SK-N-SH (cell line): ENCODE data around the gene ZNF444. TPM values are rescaled to one million over a fixed set of nuclear protein-coding genes. Genes with fewer than 3 reads are reported as not detected.

ENCODE experiments used
- CTCF ChIA-PET: fragments of 300-600, 350-600 bp; formaldehyde crosslinking; extraction: SDS; loops from one replicate; lab custom pipeline; 2021; lab: Yijun Ruan, JAX
- POLR2A ChIA-PET: fragments of 350-600 bp; sonication (Branson Sonifier 250); formaldehyde crosslinking; extraction: SDS; loops from one replicate; lab custom pipeline; 2020; ENCODE audit warnings: antibody characterized with exemption, inconsistent platforms; lab: Yijun Ruan, JAX
- DNase-seq: peaks from one replicate; pipeline ENCODE4 v3.0.0; 2012
- H2AFZ ChIP-seq: fragments of 200-600 bp; sonication (generic); 2 replicates; pipeline ENCODE4 v1.8.1; 2016; ENCODE audit warnings: antibody characterized with exemption, mild to moderate bottlenecking, low read depth
- H3F3A ChIP-seq: fragments of 200-600 bp; sonication (generic); replicated peaks from 2 replicates; pipeline ENCODE3; 2016; ENCODE audit warnings: antibody characterized with exemption, mild to moderate bottlenecking; ENCODE audit not compliant: insufficient read depth
- H3K27ac ChIP-seq, 2 experiments: fragments of 200-500 bp in 1 of 2; fragments of 200-600 bp in 1 of 2; sonication (Bioruptor generic) in 1 of 2; sonication (generic), shearing (Covaris generic) in 1 of 2; 2 replicates each; pipeline versions ENCODE4 v1.5.1 to v1.6.1; 2014 to 2016; ENCODE audit warnings: low read depth in 2 of 2, inconsistent platforms in 1 of 2, low read length in 1 of 2, mild to moderate bottlenecking in 1 of 2, mixed read lengths in 1 of 2
- H3K27me3 ChIP-seq: fragments of 200-600 bp; sonication (generic), shearing (Covaris generic); 2 replicates; pipeline ENCODE4 v1.6.1; 2016; ENCODE audit warnings: mixed run types; ENCODE audit not compliant: insufficient read depth
- H3K36me3 ChIP-seq, 2 experiments: fragments of 200-500 bp in 1 of 2; fragments of 200-600 bp in 1 of 2; sonication (Bioruptor generic) in 1 of 2; sonication (generic) in 1 of 2; replicated peaks in 1 of 2; 2 replicates each; pipeline versions ENCODE3 to v1.5.1; 2014 to 2016; ENCODE audit warnings: low read length in 1 of 2, mild to moderate bottlenecking in 1 of 2; ENCODE audit not compliant: insufficient read depth in 2 of 2, control insufficient read depth in 1 of 2
- H3K4me1 ChIP-seq, 2 experiments: fragments of 200-500 bp in 1 of 2; fragments of 200-600 bp in 1 of 2; sonication (Bioruptor generic) in 1 of 2; sonication (generic), shearing (Covaris generic) in 1 of 2; 2 replicates each; pipeline versions ENCODE4 v1.5.1 to v1.6.1; 2014 to 2016; ENCODE audit warnings: low read depth in 1 of 2, low read length in 1 of 2, mixed run types in 1 of 2; ENCODE audit not compliant: insufficient read depth in 2 of 2, control insufficient read depth in 1 of 2
- H3K4me2 ChIP-seq: fragments of 200-600 bp; sonication (generic), shearing (Covaris generic); 2 replicates; pipeline ENCODE4 v1.6.1; 2017; ENCODE audit warnings: mixed run types
- H3K4me3 ChIP-seq, 2 experiments: fragments of 200-500 bp in 1 of 2; fragments of 200-600 bp in 1 of 2; sonication (Bioruptor generic) in 1 of 2; sonication (generic), shearing (Covaris generic) in 1 of 2; 2 replicates each; pipeline versions ENCODE4 v1.5.1 to v1.8.1; 2014 to 2016; ENCODE audit warnings: low read depth in 2 of 2, inconsistent platforms in 1 of 2, low read length in 1 of 2, mild to moderate bottlenecking in 1 of 2, mixed read lengths in 1 of 2, moderate library complexity in 1 of 2
- H3K79me2 ChIP-seq: fragments of 200-600 bp; sonication (generic); 2 replicates; pipeline ENCODE4 v1.8.1; 2017; ENCODE audit warnings: mild to moderate bottlenecking; ENCODE audit not compliant: insufficient read depth
- H3K9ac ChIP-seq: fragments of 200-600 bp; sonication (generic); 2 replicates; pipeline ENCODE4 v1.6.1; 2017; ENCODE audit warnings: mixed run types
- H3K9me2 ChIP-seq: fragments of 200-600 bp; sonication (generic); 2 replicates; pipeline ENCODE4 v1.6.1; 2017; ENCODE audit warnings: mixed run types
- H3K9me3 ChIP-seq: fragments of 200-600 bp; sonication (generic); 2 replicates; pipeline ENCODE4 v1.6.1; 2017; ENCODE audit warnings: mixed run types, mild to moderate bottlenecking, moderate library complexity
- H4K20me1 ChIP-seq: fragments of 200-600 bp; sonication (generic); 2 replicates; pipeline ENCODE4 v1.6.1; 2017; ENCODE audit warnings: mild to moderate bottlenecking, mixed run types; ENCODE audit not compliant: insufficient read depth
- CHD2 ChIP-seq: fragments of 150-350 bp; IDR thresholded peaks from 2 replicates; pipeline ENCODE4 v1.6.1; 2018; ENCODE audit warnings: low read length; ENCODE audit not compliant: partially characterized antibody
- ELF1 ChIP-seq: IDR thresholded peaks from 2 replicates; pipeline ENCODE4 v1.4.0; 2012
- EZH2phosphoT487 ChIP-seq: fragments of 200-600 bp; sonication (generic); IDR thresholded peaks from 2 replicates; pipeline ENCODE4 v1.6.1; 2017; ENCODE audit warnings: low read depth, mixed run types, mild to moderate bottlenecking, antibody characterized with exemption, moderate library complexity, borderline replicate concordance
- FOSL2 ChIP-seq: IDR thresholded peaks from 2 replicates; pipeline ENCODE4 v1.4.0; 2012; ENCODE audit warnings: low read depth, mild to moderate bottlenecking, moderate library complexity, borderline replicate concordance
- GABPA ChIP-seq: IDR thresholded peaks from 2 replicates; pipeline ENCODE4 v1.4.0; 2012; ENCODE audit warnings: low read depth, mild to moderate bottlenecking
- GATA2 ChIP-seq: sonication (generic); formaldehyde crosslinking; IDR thresholded peaks from 2 replicates; pipeline ENCODE4 v1.5.0; 2020; ENCODE audit warnings: mild to moderate bottlenecking, missing genetic modification reagents
- MEF2A ChIP-seq: IDR thresholded peaks from 2 replicates; pipeline ENCODE4 v1.4.0; 2012; ENCODE audit warnings: low read depth, borderline replicate concordance
- MXI1 ChIP-seq: IDR thresholded peaks from 2 replicates; pipeline ENCODE4 v1.6.1; 2012; ENCODE audit warnings: mild to moderate bottlenecking, low read depth, low read length, improper control_type of control experiment
- NFIC ChIP-seq: IDR thresholded peaks from 2 replicates; pipeline ENCODE4 v1.4.0; 2012; ENCODE audit warnings: borderline replicate concordance
- POLR2AphosphoS5 ChIP-seq: IDR thresholded peaks from 2 replicates; pipeline ENCODE4 v1.6.1; 2012; ENCODE audit warnings: low read depth, low read length
- RAD21 ChIP-seq: IDR thresholded peaks from 2 replicates; pipeline ENCODE4 v1.6.1; 2012; ENCODE audit warnings: mild to moderate bottlenecking, low read length
- TAF1 ChIP-seq: IDR thresholded peaks from 2 replicates; pipeline ENCODE4 v1.6.1; 2012; ENCODE audit warnings: low read depth, mild to moderate bottlenecking, low read length, moderate library complexity, borderline replicate concordance
- TCF12 ChIP-seq: IDR thresholded peaks from 2 replicates; pipeline ENCODE4 v1.4.0; 2012
- TEAD4 ChIP-seq: IDR thresholded peaks from 2 replicates; pipeline ENCODE4 v1.4.0; 2012; ENCODE audit warnings: mild to moderate bottlenecking, borderline replicate concordance; ENCODE audit not compliant: insufficient read depth
- YY1 ChIP-seq: IDR thresholded peaks from 2 replicates; pipeline ENCODE4 v1.4.0; 2012; ENCODE audit warnings: low read depth, mild to moderate bottlenecking
- WGBS: methylation state at CpG from one replicate; pipeline ENCODE4 v1.1.6; 2017; ENCODE audit warnings: low lambda C conversion rate; 5-methylcytosine and 5-hydroxymethylcytosine counted together
- polyA plus RNA-seq, 3 experiments: library from polyadenylated mRNA; depleted of rRNA; stranded (reverse); fragments of >200 nt; gene quantifications; 2 replicates each; pipeline ENCODE4 v1.2.3, GENCODE V29; 2012
- TF ChIP-seq, protein P1 (sequence below): fragments of 150-350 bp; IDR thresholded peaks from 2 replicates; pipeline ENCODE4 v1.6.1; 2017; ENCODE audit warnings: antibody characterized with exemption, low read length, low read depth, borderline replicate concordance
- TF ChIP-seq, protein P2 (sequence below): IDR thresholded peaks from 2 replicates; pipeline ENCODE4 v1.4.0; 2012; ENCODE audit warnings: low read depth, borderline replicate concordance
- TF ChIP-seq, protein P3 (sequence below): IDR thresholded peaks from 2 replicates; pipeline ENCODE4 v1.4.0; 2012; ENCODE audit warnings: low read depth, borderline replicate concordance
- TF ChIP-seq, protein P4 (sequence below): IDR thresholded peaks from 2 replicates; pipeline ENCODE4 v1.6.1; 2012; ENCODE audit warnings: mild to moderate bottlenecking, low read depth, low read length, moderate library complexity
- TF ChIP-seq, protein P5 (sequence below): fragments of 200-600 bp; sonication (generic); IDR thresholded peaks from 2 replicates; pipeline ENCODE4 v1.6.1; 2017; ENCODE audit warnings: antibody characterized with exemption, mild to moderate bottlenecking, moderate library complexity

ZNF444 gene
- polyA plus RNA-seq, 1 of the 3 experiments (the other 2 are of a cell fraction): 23.2 TPM

DNA sequence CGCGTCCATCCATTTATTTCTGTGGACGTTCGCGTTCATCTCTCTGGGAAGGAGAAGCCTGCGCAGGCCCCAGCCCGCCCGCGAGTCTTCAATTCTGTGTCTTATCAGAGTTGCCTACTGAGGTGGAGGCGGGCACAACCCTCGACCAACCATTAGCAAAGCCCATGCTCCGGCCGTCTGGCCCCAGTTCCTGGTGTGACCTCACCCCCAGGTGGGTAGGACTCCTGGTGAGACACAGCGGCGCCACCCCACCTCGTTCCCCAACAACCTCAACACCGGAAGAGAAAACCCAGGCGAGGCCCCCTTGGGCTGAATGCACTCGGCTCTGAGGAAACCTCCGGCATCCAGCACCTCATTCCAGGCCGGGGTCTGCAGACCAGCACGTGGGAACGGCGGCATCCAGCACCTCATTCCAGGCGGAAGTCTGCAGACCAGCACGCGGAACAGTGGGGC lies 34.7 kb upstream of the ZNF444 start (continued):
- no peak for TF ChIP-seq TEAD4
- no peak for TF ChIP-seq GABPA
- TF ChIP-seq, protein P1, sequence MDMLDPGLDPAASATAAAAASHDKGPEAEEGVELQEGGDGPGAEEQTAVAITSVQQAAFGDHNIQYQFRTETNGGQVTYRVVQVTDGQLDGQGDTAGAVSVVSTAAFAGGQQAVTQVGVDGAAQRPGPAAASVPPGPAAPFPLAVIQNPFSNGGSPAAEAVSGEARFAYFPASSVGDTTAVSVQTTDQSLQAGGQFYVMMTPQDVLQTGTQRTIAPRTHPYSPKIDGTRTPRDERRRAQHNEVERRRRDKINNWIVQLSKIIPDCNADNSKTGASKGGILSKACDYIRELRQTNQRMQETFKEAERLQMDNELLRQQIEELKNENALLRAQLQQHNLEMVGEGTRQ: no peak
- TF ChIP-seq, protein P2, sequence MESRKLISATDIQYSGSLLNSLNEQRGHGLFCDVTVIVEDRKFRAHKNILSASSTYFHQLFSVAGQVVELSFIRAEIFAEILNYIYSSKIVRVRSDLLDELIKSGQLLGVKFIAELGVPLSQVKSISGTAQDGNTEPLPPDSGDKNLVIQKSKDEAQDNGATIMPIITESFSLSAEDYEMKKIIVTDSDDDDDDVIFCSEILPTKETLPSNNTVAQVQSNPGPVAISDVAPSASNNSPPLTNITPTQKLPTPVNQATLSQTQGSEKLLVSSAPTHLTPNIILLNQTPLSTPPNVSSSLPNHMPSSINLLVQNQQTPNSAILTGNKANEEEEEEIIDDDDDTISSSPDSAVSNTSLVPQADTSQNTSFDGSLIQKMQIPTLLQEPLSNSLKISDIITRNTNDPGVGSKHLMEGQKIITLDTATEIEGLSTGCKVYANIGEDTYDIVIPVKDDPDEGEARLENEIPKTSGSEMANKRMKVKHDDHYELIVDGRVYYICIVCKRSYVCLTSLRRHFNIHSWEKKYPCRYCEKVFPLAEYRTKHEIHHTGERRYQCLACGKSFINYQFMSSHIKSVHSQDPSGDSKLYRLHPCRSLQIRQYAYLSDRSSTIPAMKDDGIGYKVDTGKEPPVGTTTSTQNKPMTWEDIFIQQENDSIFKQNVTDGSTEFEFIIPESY: no peak
- TF ChIP-seq GATA2 (CRISPR knock-in tag): no peak
- TF ChIP-seq, protein P3, sequence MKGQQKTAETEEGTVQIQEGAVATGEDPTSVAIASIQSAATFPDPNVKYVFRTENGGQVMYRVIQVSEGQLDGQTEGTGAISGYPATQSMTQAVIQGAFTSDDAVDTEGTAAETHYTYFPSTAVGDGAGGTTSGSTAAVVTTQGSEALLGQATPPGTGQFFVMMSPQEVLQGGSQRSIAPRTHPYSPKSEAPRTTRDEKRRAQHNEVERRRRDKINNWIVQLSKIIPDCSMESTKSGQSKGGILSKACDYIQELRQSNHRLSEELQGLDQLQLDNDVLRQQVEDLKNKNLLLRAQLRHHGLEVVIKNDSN: no peak
- TF ChIP-seq MEF2A: no peak
- no peak for TF ChIP-seq CHD2

DNA sequence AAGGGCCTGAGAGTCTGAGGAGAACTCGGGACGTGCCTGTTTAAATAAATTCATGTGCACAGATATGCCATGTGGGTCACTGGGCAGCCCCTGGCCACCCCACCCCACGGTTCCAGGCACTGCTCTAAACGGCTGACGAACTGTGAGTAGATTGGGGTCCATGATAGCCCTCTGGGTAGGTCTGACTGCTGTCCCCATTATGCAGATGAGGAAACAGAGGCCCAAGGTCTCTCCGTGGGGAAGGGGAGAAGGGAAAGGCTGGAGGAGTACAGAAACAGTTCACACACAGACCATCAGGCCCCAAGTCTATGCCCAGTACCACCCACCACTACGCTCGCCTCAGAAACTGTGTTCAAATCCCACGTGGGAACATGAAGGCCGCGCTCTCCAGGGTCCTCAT lies 34.1 kb upstream of the ZNF444 start:
- ChIA-PET POLR2A (no interaction called here), CTCF (interaction anchor here (0.6 kb wide), 1 partner anchor 200 kb away, joined by 3 read pairs; no protein-coding TSS in a partner anchor)
- H3K79me2 ChIP-seq: peaks cover 87% of the 10 kb centered on the region
- H3K4me3 ChIP-seq: no peak overlapping the region
- H3K36me3 ChIP-seq: peaks cover 0 to 13% of the 10 kb centered on the region in 2 experiments
- H3K27ac ChIP-seq: no peak overlapping the region
- no peak for DNase-seq
- 88% methylated on average over 10 of the region's 11 CpGs for WGBS
- H2AFZ ChIP-seq: no peak overlapping the region
- peaks cover 92% of the 10 kb centered on the region for H4K20me1 ChIP-seq
- H3K4me1 ChIP-seq: peaks cover 5 to 18% of the 10 kb centered on the region in 2 experiments; a peak in 2 of 4 replicates
- no peaks in the 10 kb centered on the region for H3F3A ChIP-seq
- H3K9me2 ChIP-seq: no peaks in the 10 kb centered on the region
- no peak overlapping the region for H3K4me2 ChIP-seq
- H3K9ac ChIP-seq: no peak overlapping the region
- H3K9me3 ChIP-seq: no peaks in the 10 kb centered on the region
- H3K27me3 ChIP-seq: no peaks in the 10 kb centered on the region
- TF ChIP-seq RAD21 (no peak), TCF12 (no peak), EZH2phosphoT487 (no peak), MXI1 (no peak), NFIC (no peak), ELF1 (no peak), GATA2 (CRISPR knock-in tag) (no peak), TAF1 (no peak), FOSL2 (no peak), YY1 (no peak), POLR2AphosphoS5 (no peak), MEF2A (no peak)
- TF ChIP-seq, protein P4, sequence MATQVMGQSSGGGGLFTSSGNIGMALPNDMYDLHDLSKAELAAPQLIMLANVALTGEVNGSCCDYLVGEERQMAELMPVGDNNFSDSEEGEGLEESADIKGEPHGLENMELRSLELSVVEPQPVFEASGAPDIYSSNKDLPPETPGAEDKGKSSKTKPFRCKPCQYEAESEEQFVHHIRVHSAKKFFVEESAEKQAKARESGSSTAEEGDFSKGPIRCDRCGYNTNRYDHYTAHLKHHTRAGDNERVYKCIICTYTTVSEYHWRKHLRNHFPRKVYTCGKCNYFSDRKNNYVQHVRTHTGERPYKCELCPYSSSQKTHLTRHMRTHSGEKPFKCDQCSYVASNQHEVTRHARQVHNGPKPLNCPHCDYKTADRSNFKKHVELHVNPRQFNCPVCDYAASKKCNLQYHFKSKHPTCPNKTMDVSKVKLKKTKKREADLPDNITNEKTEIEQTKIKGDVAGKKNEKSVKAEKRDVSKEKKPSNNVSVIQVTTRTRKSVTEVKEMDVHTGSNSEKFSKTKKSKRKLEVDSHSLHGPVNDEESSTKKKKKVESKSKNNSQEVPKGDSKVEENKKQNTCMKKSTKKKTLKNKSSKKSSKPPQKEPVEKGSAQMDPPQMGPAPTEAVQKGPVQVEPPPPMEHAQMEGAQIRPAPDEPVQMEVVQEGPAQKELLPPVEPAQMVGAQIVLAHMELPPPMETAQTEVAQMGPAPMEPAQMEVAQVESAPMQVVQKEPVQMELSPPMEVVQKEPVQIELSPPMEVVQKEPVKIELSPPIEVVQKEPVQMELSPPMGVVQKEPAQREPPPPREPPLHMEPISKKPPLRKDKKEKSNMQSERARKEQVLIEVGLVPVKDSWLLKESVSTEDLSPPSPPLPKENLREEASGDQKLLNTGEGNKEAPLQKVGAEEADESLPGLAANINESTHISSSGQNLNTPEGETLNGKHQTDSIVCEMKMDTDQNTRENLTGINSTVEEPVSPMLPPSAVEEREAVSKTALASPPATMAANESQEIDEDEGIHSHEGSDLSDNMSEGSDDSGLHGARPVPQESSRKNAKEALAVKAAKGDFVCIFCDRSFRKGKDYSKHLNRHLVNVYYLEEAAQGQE: no peak
- TF ChIP-seq, protein P1: no peak
- TF ChIP-seq, protein P5, sequence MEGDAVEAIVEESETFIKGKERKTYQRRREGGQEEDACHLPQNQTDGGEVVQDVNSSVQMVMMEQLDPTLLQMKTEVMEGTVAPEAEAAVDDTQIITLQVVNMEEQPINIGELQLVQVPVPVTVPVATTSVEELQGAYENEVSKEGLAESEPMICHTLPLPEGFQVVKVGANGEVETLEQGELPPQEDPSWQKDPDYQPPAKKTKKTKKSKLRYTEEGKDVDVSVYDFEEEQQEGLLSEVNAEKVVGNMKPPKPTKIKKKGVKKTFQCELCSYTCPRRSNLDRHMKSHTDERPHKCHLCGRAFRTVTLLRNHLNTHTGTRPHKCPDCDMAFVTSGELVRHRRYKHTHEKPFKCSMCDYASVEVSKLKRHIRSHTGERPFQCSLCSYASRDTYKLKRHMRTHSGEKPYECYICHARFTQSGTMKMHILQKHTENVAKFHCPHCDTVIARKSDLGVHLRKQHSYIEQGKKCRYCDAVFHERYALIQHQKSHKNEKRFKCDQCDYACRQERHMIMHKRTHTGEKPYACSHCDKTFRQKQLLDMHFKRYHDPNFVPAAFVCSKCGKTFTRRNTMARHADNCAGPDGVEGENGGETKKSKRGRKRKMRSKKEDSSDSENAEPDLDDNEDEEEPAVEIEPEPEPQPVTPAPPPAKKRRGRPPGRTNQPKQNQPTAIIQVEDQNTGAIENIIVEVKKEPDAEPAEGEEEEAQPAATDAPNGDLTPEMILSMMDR: no peak
